ENCODE measurements around the gene FES.

The FES gene

DNA sequence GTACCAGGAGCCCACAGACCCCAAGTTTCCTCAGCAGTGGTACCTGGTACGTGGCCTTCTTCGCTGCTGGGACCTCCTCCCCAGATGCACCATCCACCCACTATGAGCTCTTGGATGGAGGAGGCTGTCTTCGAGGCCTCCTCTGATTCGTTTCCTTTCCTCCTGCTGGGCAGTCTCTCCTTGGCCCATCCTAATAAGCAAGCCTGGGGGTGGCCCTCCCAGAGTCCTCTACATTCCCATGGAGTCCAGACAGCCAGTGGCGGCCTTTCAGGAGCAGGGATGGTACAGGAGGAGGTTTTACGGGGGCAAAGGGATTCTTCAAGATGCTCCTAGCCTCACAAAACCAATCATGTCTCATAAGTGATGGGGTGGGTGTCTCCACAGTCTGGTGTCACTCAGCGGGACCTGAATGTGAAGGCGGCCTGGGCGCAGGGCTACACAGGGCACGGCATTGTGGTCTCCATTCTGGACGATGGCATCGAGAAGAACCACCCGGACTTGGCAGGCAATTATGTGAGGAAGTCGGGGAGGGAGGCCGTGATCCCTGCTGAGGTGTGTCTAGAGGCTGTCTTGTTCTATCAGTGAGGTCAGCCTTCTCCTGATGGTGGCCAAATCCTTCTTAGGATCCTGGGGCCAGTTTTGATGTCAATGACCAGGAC is 7.7 kb upstream of the FES start:
- WGBS, 2 experiments (ENCODE audit: insufficient coverage in 2 of 2), result 98 to 99% methylated on average over 9 to 11 of the region's 15 CpGs

DNA sequence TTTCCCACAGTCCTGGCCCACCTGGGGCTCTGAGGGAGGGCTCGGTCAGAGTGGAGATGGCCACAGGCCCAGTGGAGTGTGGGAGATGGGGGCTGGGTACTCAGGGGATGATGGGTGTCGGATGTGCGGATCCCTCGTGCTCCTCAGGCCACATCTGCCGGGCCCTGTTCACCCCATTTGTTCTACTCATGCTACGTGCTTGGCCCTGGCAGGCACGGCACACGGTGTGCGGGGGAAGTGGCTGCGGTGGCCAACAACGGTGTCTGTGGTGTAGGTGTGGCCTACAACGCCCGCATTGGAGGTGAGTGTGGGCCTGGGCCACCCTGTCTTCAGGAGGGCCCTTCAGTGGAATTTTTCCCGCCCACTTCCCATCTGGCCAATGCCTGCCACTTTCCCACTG is 7.0 kb upstream of the FES start:
- WGBS, 2 experiments (ENCODE audit: insufficient coverage in 2 of 2), result 86 to 97% methylated on average over 10 to 14 of the region's 14 CpGs
- peaks cover 73% of the 10 kb centered on the region for H3K36me3 ChIP-seq (ENCODE audit: control insufficient read depth, insufficient read depth, low read length)

More for the DNA sequence above, 7.7 kb upstream of the FES start:
- Histone ChIP-seq H3K9me3 (ENCODE audit: control insufficient read depth, low read length) (no peaks in the 10 kb centered on the region), H3K4me1 (ENCODE audit: control insufficient read depth, insufficient read depth, low read length, poor library complexity, severe bottlenecking) (peaks cover 18% of the 10 kb centered on the region), H3K4me3 (ENCODE audit: extremely low read depth, insufficient read depth, low read length, poor library complexity, severe bottlenecking) (no peak overlapping the region), H3K27ac (ENCODE audit: low read depth, low read length, severe bottlenecking) (no peak overlapping the region), H3K36me3 (ENCODE audit: control insufficient read depth, insufficient read depth, low read length) (peaks cover 68% of the 10 kb centered on the region)

DNA sequence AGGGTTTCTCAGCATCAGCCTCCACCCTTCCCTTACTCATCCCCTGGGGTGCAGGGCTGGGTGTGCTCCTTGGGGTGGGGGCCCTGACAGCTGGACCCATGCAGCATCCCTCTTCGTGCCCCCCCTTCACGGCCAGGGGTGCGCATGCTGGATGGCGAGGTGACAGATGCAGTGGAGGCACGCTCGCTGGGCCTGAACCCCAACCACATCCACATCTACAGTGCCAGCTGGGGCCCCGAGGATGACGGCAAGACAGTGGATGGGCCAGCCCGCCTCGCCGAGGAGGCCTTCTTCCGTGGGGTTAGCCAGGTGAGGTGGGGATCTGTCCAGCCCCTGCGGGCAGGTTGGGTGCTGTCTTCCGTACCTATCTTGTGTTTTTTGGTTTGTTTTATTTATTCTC is 6.3 kb upstream of the FES start:
- peaks cover 73% of the 10 kb centered on the region for H3K36me3 ChIP-seq (ENCODE audit: control insufficient read depth, insufficient read depth, low read length)
- WGBS, 2 experiments (ENCODE audit: insufficient coverage in 2 of 2), result 100% methylated on average over 1 of the region's 14 CpGs; no CpG with 5 or more reads in 1 of the 2 experiments
- H3K4me1 ChIP-seq (ENCODE audit: control insufficient read depth, insufficient read depth, low read length, poor library complexity, severe bottlenecking), result peaks cover 15% of the 10 kb centered on the region
- no peaks in the 10 kb centered on the region for H3K9me3 ChIP-seq (ENCODE audit: control insufficient read depth, low read length)
- H3K4me3 ChIP-seq (ENCODE audit: extremely low read depth, insufficient read depth, low read length, poor library complexity, severe bottlenecking), result no peak overlapping the region
- H3K27ac ChIP-seq (ENCODE audit: low read depth, low read length, severe bottlenecking), result no peak overlapping the region

More for the DNA sequence above, 7.0 kb upstream of the FES start:
- Histone ChIP-seq H3K9me3 (ENCODE audit: control insufficient read depth, low read length) (no peaks in the 10 kb centered on the region), H3K27ac (ENCODE audit: low read depth, low read length, severe bottlenecking) (no peak overlapping the region), H3K4me3 (ENCODE audit: extremely low read depth, insufficient read depth, low read length, poor library complexity, severe bottlenecking) (no peak overlapping the region), H3K4me1 (ENCODE audit: control insufficient read depth, insufficient read depth, low read length, poor library complexity, severe bottlenecking) (peaks cover 18% of the 10 kb centered on the region)

DNA sequence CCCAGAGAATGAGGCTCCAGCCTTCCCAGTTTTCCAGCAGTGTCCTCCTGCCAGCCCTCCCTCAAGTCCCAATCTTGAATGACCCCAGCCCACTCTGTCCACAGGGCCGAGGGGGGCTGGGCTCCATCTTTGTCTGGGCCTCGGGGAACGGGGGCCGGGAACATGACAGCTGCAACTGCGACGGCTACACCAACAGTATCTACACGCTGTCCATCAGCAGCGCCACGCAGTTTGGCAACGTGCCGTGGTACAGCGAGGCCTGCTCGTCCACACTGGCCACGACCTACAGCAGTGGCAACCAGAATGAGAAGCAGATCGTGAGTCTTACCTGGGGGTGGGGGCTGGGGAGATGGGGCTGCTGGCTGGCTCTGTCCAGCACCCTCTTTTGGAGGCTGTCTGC is 5.6 kb upstream of the FES start:
- WGBS, 2 experiments (ENCODE audit: insufficient coverage in 2 of 2), result 95 to 96% methylated on average over 8 to 15 of the region's 15 CpGs
- Histone ChIP-seq H3K4me3 (ENCODE audit: extremely low read depth, insufficient read depth, low read length, poor library complexity, severe bottlenecking) (no peak overlapping the region), H3K4me1 (ENCODE audit: control insufficient read depth, insufficient read depth, low read length, poor library complexity, severe bottlenecking) (peaks cover 11% of the 10 kb centered on the region), H3K27ac (ENCODE audit: low read depth, low read length, severe bottlenecking) (no peak overlapping the region), H3K9me3 (ENCODE audit: control insufficient read depth, low read length) (no peaks in the 10 kb centered on the region), H3K36me3 (ENCODE audit: control insufficient read depth, insufficient read depth, low read length) (peaks cover 76% of the 10 kb centered on the region)

DNA sequence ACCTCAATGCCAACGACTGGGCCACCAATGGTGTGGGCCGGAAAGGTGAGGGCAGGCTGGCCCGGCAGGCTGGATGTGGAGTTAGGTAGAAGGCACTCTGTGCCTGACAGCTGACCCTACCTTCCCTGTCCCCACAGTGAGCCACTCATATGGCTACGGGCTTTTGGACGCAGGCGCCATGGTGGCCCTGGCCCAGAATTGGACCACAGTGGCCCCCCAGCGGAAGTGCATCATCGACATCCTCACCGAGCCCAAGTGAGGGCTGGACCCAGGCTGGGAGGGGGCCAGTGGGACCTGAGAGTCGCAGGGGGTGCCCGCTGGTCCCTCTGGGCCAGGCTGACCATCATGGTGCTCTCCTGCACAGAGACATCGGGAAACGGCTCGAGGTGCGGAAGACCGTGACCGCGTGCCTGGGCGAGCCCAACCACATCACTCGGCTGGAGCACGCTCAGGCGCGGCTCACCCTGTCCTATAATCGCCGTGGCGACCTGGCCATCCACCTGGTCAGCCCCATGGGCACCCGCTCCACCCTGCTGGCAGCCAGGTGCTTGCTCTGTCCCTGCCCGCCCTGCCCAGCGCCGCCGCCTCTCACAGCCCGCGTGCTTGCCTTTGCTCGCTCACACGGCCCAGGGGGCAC is 4.5 kb upstream of the FES start:
- Histone ChIP-seq H3K27ac (ENCODE audit: low read depth, low read length, severe bottlenecking) (no peak overlapping the region), H3K9me3 (ENCODE audit: control insufficient read depth, low read length) (no peaks in the 10 kb centered on the region), H3K36me3 (ENCODE audit: control insufficient read depth, insufficient read depth, low read length) (peaks cover 76% of the 10 kb centered on the region), H3K4me3 (ENCODE audit: extremely low read depth, insufficient read depth, low read length, poor library complexity, severe bottlenecking) (no peak overlapping the region), H3K4me1 (ENCODE audit: control insufficient read depth, insufficient read depth, low read length, poor library complexity, severe bottlenecking) (peaks cover 12% of the 10 kb centered on the region)
- WGBS, 2 experiments (ENCODE audit: insufficient coverage in 2 of 2), result 96 to 97% methylated on average over 35 of the region's 35 CpGs

DNA sequence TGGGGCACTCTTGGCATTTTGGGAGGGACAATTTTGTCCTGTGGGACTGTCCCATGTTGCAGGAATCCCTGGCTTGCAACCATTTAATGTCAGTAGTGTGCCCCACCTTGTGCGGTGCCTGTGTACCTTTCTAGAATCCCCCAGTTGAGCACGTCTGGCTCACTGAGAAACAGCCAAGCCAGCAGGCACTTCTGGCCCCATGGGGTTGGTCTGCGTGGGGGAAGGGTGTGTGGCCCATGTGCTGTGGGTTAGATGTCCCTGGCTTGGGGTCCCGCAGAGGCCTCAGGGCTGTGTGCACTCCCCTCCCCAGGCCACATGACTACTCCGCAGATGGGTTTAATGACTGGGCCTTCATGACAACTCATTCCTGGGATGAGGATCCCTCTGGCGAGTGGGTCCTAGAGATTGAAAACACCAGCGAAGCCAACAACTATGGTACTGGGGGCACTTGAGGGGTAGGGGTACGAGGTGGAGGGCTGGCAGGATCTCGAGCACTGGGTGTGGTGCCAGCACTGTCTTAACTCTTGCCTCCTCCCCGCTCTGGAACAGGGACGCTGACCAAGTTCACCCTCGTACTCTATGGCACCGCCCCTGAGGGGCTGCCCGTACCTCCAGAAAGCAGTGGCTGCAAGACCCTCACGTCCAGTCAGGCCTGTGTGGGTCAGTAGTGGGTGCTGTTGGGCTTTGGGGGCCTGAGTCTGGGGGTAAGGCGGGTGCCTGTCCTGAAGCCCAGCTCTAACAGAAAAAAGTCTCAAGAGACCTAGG is 3.7 kb upstream of the FES start:
- Histone ChIP-seq H3K4me1 (ENCODE audit: control insufficient read depth, insufficient read depth, low read length, poor library complexity, severe bottlenecking) (peaks cover 19% of the 10 kb centered on the region), H3K36me3 (ENCODE audit: control insufficient read depth, insufficient read depth, low read length) (peaks cover 68% of the 10 kb centered on the region), H3K9me3 (ENCODE audit: control insufficient read depth, low read length) (no peaks in the 10 kb centered on the region), H3K4me3 (ENCODE audit: extremely low read depth, insufficient read depth, low read length, poor library complexity, severe bottlenecking) (no peak overlapping the region), H3K27ac (ENCODE audit: low read depth, low read length, severe bottlenecking) (peak overlapping the region; percentile 23)
- 92 to 94% methylated on average over 13 of the region's 16 CpGs for WGBS, 2 experiments (ENCODE audit: insufficient coverage in 2 of 2)

DNA sequence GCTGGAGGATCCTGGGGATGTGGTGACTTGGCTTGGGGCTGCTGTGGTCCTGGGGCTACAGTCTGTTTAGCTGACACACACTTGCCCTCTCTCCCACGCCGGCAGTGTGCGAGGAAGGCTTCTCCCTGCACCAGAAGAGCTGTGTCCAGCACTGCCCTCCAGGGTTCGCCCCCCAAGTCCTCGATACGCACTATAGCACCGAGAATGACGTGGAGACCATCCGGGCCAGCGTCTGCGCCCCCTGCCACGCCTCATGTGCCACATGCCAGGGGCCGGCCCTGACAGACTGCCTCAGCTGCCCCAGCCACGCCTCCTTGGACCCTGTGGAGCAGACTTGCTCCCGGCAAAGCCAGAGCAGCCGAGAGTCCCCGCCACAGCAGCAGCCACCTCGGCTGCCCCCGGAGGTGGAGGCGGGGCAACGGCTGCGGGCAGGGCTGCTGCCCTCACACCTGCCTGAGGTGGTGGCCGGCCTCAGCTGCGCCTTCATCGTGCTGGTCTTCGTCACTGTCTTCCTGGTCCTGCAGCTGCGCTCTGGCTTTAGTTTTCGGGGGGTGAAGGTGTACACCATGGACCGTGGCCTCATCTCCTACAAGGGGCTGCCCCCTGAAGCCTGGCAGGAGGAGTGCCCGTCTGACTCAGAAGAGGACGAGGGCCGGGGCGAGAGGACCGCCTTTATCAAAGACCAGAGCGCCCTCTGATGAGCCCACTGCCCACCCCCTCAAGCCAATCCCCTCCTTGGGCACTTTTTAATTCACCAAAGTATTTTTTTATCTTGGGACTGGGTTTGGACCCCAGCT is 2.9 kb upstream of the FES start:
- WGBS, 2 experiments (ENCODE audit: insufficient coverage in 2 of 2), result 94 to 96% methylated on average over 33 to 34 of the region's 35 CpGs
- Histone ChIP-seq H3K36me3 (ENCODE audit: control insufficient read depth, insufficient read depth, low read length) (peaks cover 60% of the 10 kb centered on the region), H3K4me1 (ENCODE audit: control insufficient read depth, insufficient read depth, low read length, poor library complexity, severe bottlenecking) (peaks cover 21% of the 10 kb centered on the region)

DNA sequence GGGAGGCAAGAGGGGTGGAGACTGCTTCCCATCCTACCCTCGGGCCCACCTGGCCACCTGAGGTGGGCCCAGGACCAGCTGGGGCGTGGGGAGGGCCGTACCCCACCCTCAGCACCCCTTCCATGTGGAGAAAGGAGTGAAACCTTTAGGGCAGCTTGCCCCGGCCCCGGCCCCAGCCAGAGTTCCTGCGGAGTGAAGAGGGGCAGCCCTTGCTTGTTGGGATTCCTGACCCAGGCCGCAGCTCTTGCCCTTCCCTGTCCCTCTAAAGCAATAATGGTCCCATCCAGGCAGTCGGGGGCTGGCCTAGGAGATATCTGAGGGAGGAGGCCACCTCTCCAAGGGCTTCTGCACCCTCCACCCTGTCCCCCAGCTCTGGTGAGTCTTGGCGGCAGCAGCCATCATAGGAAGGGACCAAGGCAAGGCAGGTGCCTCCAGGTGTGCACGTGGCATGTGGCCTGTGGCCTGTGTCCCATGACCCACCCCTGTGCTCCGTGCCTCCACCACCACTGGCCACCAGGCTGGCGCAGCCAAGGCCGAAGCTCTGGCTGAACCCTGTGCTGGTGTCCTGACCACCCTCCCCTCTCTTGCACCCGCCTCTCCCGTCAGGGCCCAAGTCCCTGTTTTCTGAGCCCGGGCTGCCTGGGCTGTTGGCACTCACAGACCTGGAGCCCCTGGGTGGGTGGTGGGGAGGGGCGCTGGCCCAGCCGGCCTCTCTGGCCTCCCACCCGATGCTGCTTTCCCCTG is 2.2 kb upstream of the FES start:
- H3K27ac ChIP-seq (ENCODE audit: low read depth, low read length, severe bottlenecking), result no peak overlapping the region
- WGBS, 2 experiments (ENCODE audit: insufficient coverage in 2 of 2), result 92 to 93% methylated on average over 10 to 12 of the region's 19 CpGs
- peaks cover 57% of the 10 kb centered on the region for H3K36me3 ChIP-seq (ENCODE audit: control insufficient read depth, insufficient read depth, low read length)
- H3K9me3 ChIP-seq (ENCODE audit: control insufficient read depth, low read length), result no peaks in the 10 kb centered on the region
- no peak overlapping the region for H3K4me3 ChIP-seq (ENCODE audit: extremely low read depth, insufficient read depth, low read length, poor library complexity, severe bottlenecking)
- peaks cover 21% of the 10 kb centered on the region for H3K4me1 ChIP-seq (ENCODE audit: control insufficient read depth, insufficient read depth, low read length, poor library complexity, severe bottlenecking)

More for the DNA sequence above, 2.9 kb upstream of the FES start:
- Histone ChIP-seq H3K9me3 (ENCODE audit: control insufficient read depth, low read length) (no peaks in the 10 kb centered on the region), H3K27ac (ENCODE audit: low read depth, low read length, severe bottlenecking) (no peak overlapping the region), H3K4me3 (ENCODE audit: extremely low read depth, insufficient read depth, low read length, poor library complexity, severe bottlenecking) (no peak overlapping the region)

DNA sequence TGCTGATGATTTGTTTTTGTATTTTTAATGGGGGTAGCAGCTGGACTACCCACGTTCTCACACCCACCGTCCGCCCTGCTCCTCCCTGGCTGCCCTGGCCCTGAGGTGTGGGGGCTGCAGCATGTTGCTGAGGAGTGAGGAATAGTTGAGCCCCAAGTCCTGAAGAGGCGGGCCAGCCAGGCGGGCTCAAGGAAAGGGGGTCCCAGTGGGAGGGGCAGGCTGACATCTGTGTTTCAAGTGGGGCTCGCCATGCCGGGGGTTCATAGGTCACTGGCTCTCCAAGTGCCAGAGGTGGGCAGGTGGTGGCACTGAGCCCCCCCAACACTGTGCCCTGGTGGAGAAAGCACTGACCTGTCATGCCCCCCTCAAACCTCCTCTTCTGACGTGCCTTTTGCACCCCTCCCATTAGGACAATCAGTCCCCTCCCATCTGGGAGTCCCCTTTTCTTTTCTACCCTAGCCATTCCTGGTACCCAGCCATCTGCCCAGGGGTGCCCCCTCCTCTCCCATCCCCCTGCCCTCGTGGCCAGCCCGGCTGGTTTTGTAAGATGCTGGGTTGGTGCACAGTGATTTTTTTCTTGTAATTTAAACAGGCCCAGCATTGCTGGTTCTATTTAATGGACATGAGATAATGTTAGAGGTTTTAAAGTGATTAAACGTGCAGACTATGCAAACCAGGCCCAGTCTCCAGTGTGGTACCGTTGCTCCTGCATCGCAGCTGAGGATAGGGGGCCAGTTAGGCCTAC is 1.4 kb upstream of the FES start:
- H3K4me3 ChIP-seq (ENCODE audit: extremely low read depth, insufficient read depth, low read length, poor library complexity, severe bottlenecking), result no peak overlapping the region
- peaks cover 21% of the 10 kb centered on the region for H3K4me1 ChIP-seq (ENCODE audit: control insufficient read depth, insufficient read depth, low read length, poor library complexity, severe bottlenecking)
- H3K36me3 ChIP-seq (ENCODE audit: control insufficient read depth, insufficient read depth, low read length), result peaks cover 56% of the 10 kb centered on the region
- H3K9me3 ChIP-seq (ENCODE audit: control insufficient read depth, low read length), result no peaks in the 10 kb centered on the region
- 88 to 98% methylated on average over 6 to 10 of the region's 13 CpGs for WGBS, 2 experiments (ENCODE audit: insufficient coverage in 2 of 2)
- peak overlapping the region; percentile 76 for H3K27ac ChIP-seq (ENCODE audit: low read depth, low read length, severe bottlenecking)

Data from mesodermal cell (in vitro differentiated cells).